ENCODE results near the gene SEMA5B.
A peak's percentile ranks its signal among the peaks of the same experiment; 100 is the strongest.

Gene SEMA5B

GRCh38 chr3:123025642-123026521 lies 1.7 kb downstream of the SEMA5B start:
- peak; percentile 83 for DNase-seq (ENCODE audit: low spot score)

- DNase-seq (ENCODE audit: low spot score): no peak
Observed at GRCh38 chr3:123024056-123024455, 3.5 kb downstream of the SEMA5B start.

- no peak for DNase-seq (ENCODE audit: low spot score)
Observed at GRCh38 chr3:123021996-123022510, 5.5 kb downstream of the SEMA5B start.

GRCh38 chr3:123021388-123021787 lies 6.2 kb downstream of the SEMA5B start:
- no peak for DNase-seq (ENCODE audit: low spot score)

- DNase-seq (ENCODE audit: low spot score): no peak
Observed at GRCh38 chr3:123020709-123021108, 6.9 kb downstream of the SEMA5B start.

GRCh38 chr3:123019591-123019990 lies 8.0 kb downstream of the SEMA5B start:
- no peak for DNase-seq (ENCODE audit: low spot score)

- no peak for DNase-seq (ENCODE audit: low spot score)
Observed at GRCh38 chr3:123019161-123019560, 8.4 kb downstream of the SEMA5B start.

- DNase-seq (ENCODE audit: low spot score): no peak
Observed at GRCh38 chr3:123018683-123019082, 8.9 kb downstream of the SEMA5B start.

GRCh38 chr3:123015596-123015995 lies 12.0 kb downstream of the SEMA5B start:
- no peak for DNase-seq (ENCODE audit: low spot score)

- DNase-seq (ENCODE audit: low spot score): no peak
Observed at GRCh38 chr3:123013876-123014275, 13.7 kb downstream of the SEMA5B start.

- DNase-seq (ENCODE audit: low spot score): no peak
Observed at GRCh38 chr3:123012652-123013051, 14.9 kb downstream of the SEMA5B start.

GRCh38 chr3:123011447-123011846 lies 16.1 kb downstream of the SEMA5B start:
- DNase-seq (ENCODE audit: low spot score): no peak

GRCh38 chr3:123008840-123009239 lies 18.7 kb downstream of the SEMA5B start:
- DNase-seq (ENCODE audit: low spot score): no peak

GRCh38 chr3:123006609-123007008 lies 21.0 kb downstream of the SEMA5B start:
- DNase-seq (ENCODE audit: low spot score): no peak

GRCh38 chr3:123005291-123005690 lies 22.3 kb downstream of the SEMA5B start:
- no peak for DNase-seq (ENCODE audit: low spot score)

- DNase-seq (ENCODE audit: low spot score): no peak
Observed at GRCh38 chr3:123004201-123004918, 23.2 kb downstream of the SEMA5B start.

GRCh38 chr3:123002749-123003497 lies 24.6 kb downstream of the SEMA5B start:
- DNase-seq (ENCODE audit: low spot score): no peak

GRCh38 chr3:123002100-123002748 lies 25.3 kb downstream of the SEMA5B start:
- DNase-seq (ENCODE audit: low spot score): no peak

- no peak for DNase-seq (ENCODE audit: low spot score)
Observed at GRCh38 chr3:122998856-122999255, 28.7 kb downstream of the SEMA5B start.

- DNase-seq (ENCODE audit: low spot score): no peak
Observed at GRCh38 chr3:122998206-122998605, 29.4 kb downstream of the SEMA5B start.

- DNase-seq (ENCODE audit: low spot score): no peak
Observed at GRCh38 chr3:122996038-122996580, 31.5 kb downstream of the SEMA5B start.

GRCh38 chr3:122994954-122995353 lies 32.6 kb downstream of the SEMA5B start:
- DNase-seq (ENCODE audit: low spot score): no peak

Data from iPS-NIHi11 (cell line).